DOHH2 (cell line): ENCODE data around the gene ALOX12B.

ENCODE experiments used
- H3F3A ChIP-seq: fragments of 200-600 bp; sonication (generic), shearing (Covaris generic); 2 replicates; pipeline ENCODE4 v1.6.0; 2016; ENCODE audit warnings: antibody characterized with exemption, mild to moderate bottlenecking; ENCODE audit not compliant: control insufficient read depth, insufficient read depth
- H3K27ac ChIP-seq: fragments of 200-600 bp; sonication (generic); 2 replicates; pipeline ENCODE4 v1.5.1; 2014; ENCODE audit warnings: low read depth, mild to moderate bottlenecking, low read length, moderate library complexity
- H3K27me3 ChIP-seq: fragments of 200-600 bp; sonication (generic); 2 replicates; pipeline ENCODE4 v1.6.1; 2014; ENCODE audit warnings: mild to moderate bottlenecking, low read length, mixed read lengths; ENCODE audit not compliant: control insufficient read depth
- H3K36me3 ChIP-seq: fragments of 200-600 bp; sonication (generic); 2 replicates; pipeline ENCODE4 v1.6.1; 2014; ENCODE audit warnings: mild to moderate bottlenecking, low read length, moderate library complexity, mixed read lengths; ENCODE audit not compliant: control insufficient read depth
- H3K4me1 ChIP-seq: fragments of 200-600 bp; sonication (generic); 2 replicates; pipeline ENCODE4 v1.6.1; 2014; ENCODE audit warnings: mild to moderate bottlenecking, low read length, mixed read lengths; ENCODE audit not compliant: control insufficient read depth
- H3K4me2 ChIP-seq: fragments of 200-600 bp; sonication (generic); 2 replicates; pipeline ENCODE4 v1.6.0; 2014; ENCODE audit warnings: mild to moderate bottlenecking, low read length, moderate library complexity
- H3K4me3 ChIP-seq: fragments of 200-600 bp; sonication (generic); 2 replicates; pipeline ENCODE4 v1.5.1; 2014; ENCODE audit warnings: mild to moderate bottlenecking, low read length, mixed read lengths
- H3K79me2 ChIP-seq: fragments of 200-600 bp; sonication (generic); 2 replicates; pipeline ENCODE4 v1.6.1; 2014; ENCODE audit warnings: mild to moderate bottlenecking, low read length, mixed read lengths; ENCODE audit not compliant: control insufficient read depth
- H3K9me2 ChIP-seq: fragments of 200-600 bp; sonication (generic); replicated peaks from 2 replicates; pipeline ENCODE4 v1.6.1; 2014; ENCODE audit warnings: mild to moderate bottlenecking, low read length, mixed read lengths; ENCODE audit not compliant: control insufficient read depth
- H3K9me3 ChIP-seq: fragments of 200-600 bp; sonication (generic); 2 replicates; pipeline ENCODE4 v1.6.1; 2014; ENCODE audit warnings: antibody characterized with exemption, low read length, mixed read lengths; ENCODE audit not compliant: control insufficient read depth, insufficient read depth
- H4K20me1 ChIP-seq: fragments of 200-600 bp; sonication (generic); 2 replicates; pipeline ENCODE4 v1.6.0; 2014; ENCODE audit warnings: low read depth, mild to moderate bottlenecking, antibody characterized with exemption, low read length, moderate library complexity; ENCODE audit not compliant: control insufficient read depth, insufficient read depth
- EZH2phosphoT487 ChIP-seq: fragments of 200-600 bp; sonication (generic); IDR thresholded peaks from 2 replicates; pipeline ENCODE4 v1.6.1; 2017; ENCODE audit warnings: borderline replicate concordance, mild to moderate bottlenecking, antibody characterized with exemption, low read length, moderate library complexity, mixed read lengths
- TF ChIP-seq, protein P1 (sequence below): fragments of 200-600 bp; sonication (generic); IDR thresholded peaks from one replicate; pipeline ENCODE4 v1.5.1; 2014; ENCODE audit warnings: antibody characterized with exemption, mild to moderate bottlenecking, low read depth, low read length; ENCODE audit not compliant: poor library complexity, severe bottlenecking

The ALOX12B gene

GRCh38 chr17:8046306-8046928 lies 41.1 kb downstream of the ALOX12B start:
- H3K4me3 ChIP-seq = no peak overlapping the region
- no peaks in the 10 kb centered on the region for H3K9me2 ChIP-seq
- no peaks in the 10 kb centered on the region for H3K79me2 ChIP-seq
- H3K36me3 ChIP-seq = no peaks in the 10 kb centered on the region
- TF ChIP-seq EZH2phosphoT487 = no peak
- TF ChIP-seq, protein P1, sequence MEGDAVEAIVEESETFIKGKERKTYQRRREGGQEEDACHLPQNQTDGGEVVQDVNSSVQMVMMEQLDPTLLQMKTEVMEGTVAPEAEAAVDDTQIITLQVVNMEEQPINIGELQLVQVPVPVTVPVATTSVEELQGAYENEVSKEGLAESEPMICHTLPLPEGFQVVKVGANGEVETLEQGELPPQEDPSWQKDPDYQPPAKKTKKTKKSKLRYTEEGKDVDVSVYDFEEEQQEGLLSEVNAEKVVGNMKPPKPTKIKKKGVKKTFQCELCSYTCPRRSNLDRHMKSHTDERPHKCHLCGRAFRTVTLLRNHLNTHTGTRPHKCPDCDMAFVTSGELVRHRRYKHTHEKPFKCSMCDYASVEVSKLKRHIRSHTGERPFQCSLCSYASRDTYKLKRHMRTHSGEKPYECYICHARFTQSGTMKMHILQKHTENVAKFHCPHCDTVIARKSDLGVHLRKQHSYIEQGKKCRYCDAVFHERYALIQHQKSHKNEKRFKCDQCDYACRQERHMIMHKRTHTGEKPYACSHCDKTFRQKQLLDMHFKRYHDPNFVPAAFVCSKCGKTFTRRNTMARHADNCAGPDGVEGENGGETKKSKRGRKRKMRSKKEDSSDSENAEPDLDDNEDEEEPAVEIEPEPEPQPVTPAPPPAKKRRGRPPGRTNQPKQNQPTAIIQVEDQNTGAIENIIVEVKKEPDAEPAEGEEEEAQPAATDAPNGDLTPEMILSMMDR = no peak
- H4K20me1 ChIP-seq = no peaks in the 10 kb centered on the region
- H3K4me2 ChIP-seq = no peak overlapping the region
- H3K27me3 ChIP-seq = peaks cover 2% of the 10 kb centered on the region; the same call in 1 of the 2 replicates
- H3K4me1 ChIP-seq = no peaks in the 10 kb centered on the region
- no peaks in the 10 kb centered on the region for H3F3A ChIP-seq
- H3K9me3 ChIP-seq = no peaks in the 10 kb centered on the region
- no peak overlapping the region for H3K27ac ChIP-seq

DNA sequence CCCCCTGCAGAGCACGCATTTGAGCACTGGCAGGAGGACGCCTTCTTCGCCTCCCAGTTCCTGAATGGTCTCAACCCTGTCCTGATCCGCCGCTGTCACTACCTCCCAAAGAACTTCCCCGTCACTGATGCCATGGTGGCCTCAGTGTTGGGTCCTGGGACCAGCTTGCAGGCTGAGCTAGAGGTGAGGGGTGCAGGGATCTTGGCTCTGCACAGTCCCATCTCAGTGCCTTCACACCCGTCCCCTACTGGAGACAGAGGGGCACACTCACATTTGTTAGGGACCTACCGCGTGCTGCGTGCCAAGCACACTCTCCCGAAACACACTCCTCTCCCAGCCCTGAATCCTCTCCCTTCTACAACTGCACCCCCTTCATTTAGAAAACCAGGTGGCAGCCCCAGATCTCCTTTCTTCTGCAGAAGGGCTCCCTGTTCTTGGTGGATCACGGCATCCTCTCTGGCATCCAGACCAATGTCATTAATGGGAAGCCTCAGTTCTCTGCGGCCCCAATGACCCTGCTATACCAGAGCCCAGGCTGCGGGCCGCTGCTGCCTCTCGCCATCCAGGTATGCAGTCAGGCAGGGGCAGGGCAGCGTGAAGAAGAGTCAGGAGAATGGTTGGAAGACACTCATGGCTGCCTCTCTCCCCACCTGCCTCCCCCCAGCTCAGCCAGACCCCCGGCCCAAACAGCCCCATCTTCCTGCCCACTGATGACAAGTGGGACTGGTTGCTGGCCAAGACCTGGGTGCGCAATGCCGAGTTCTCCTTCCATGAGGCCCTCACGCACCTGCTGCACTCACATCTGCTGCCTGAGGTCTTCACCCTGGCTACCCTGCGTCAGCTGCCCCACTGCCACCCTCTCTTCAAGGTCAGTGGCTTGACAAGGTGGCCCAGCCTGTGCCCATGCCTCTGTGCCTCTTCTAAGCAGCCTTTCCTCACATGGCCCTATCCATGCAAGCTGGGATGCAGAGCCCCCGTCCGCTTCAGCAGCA lies 42.4 kb downstream of the ALOX12B start:
- H3K27me3 ChIP-seq = peaks cover 4% of the 10 kb centered on the region; the same call in 1 of the 2 replicates
- TF ChIP-seq EZH2phosphoT487 = no peak
- TF ChIP-seq, protein P1 = no peak
- H4K20me1 ChIP-seq = no peaks in the 10 kb centered on the region

GRCh38 chr17:8041979-8042378 lies 45.5 kb downstream of the ALOX12B start:
- Histone ChIP-seq H3K9me3 (no peaks in the 10 kb centered on the region), H3K36me3 (no peaks in the 10 kb centered on the region), H3K9me2 (no peaks in the 10 kb centered on the region), H3F3A (no peaks in the 10 kb centered on the region), H3K4me1 (no peaks in the 10 kb centered on the region), H3K27me3 (peaks cover 6% of the 10 kb centered on the region), H4K20me1 (no peaks in the 10 kb centered on the region), H3K4me3 (no peak overlapping the region), H3K4me2 (no peak overlapping the region), H3K27ac (no peak overlapping the region), H3K79me2 (no peaks in the 10 kb centered on the region)
- no peak for TF ChIP-seq EZH2phosphoT487
- TF ChIP-seq, protein P1 = no peak

More for the DNA sequence above, 42.4 kb downstream of the ALOX12B start:
- Histone ChIP-seq H3K79me2 (no peaks in the 10 kb centered on the region), H3F3A (no peaks in the 10 kb centered on the region), H3K4me3 (no peak overlapping the region), H3K36me3 (no peaks in the 10 kb centered on the region), H3K9me2 (no peaks in the 10 kb centered on the region), H3K4me1 (no peaks in the 10 kb centered on the region), H3K9me3 (no peaks in the 10 kb centered on the region), H3K4me2 (no peak overlapping the region), H3K27ac (no peak overlapping the region)
